Epithelial cell of esophagus (primary cell): ENCODE results near the gene SUGCT.

Source experiments
- DNase-seq: peaks from one replicate; pipeline ENCODE4 v3.0.0; 2010; ENCODE audit warnings: low read depth
- H3K4me3 ChIP-seq: 2 replicates; pipeline ENCODE4 v1.5.1; 2011; ENCODE audit warnings: mild to moderate bottlenecking, low read length, control low read depth
- CTCF ChIP-seq: IDR thresholded peaks from 2 replicates; pipeline ENCODE4 v1.5.1; 2011; ENCODE audit warnings: low read depth, mild to moderate bottlenecking, low read length, control low read depth, inconsistent platforms; ENCODE audit not compliant: insufficient read depth; ENCODE audit errors: missing control alignments

Gene SUGCT

GRCh38 chr7:40706829-40707228 is 572.0 kb downstream of the SUGCT start:
- no peak overlapping the region for H3K4me3 ChIP-seq
- no peak for TF ChIP-seq CTCF
- peak; percentile 61 for DNase-seq

- peak; percentile 86 for DNase-seq
- no peak for TF ChIP-seq CTCF
- no peak overlapping the region for H3K4me3 ChIP-seq
Observed at GRCh38 chr7:40709062-40709964, 574.5 kb downstream of the SUGCT start.

- DNase-seq: peak; percentile 90
- H3K4me3 ChIP-seq: no peak overlapping the region
- no peak for TF ChIP-seq CTCF
Observed at GRCh38 chr7:40711706-40712105, 576.9 kb downstream of the SUGCT start.

GRCh38 chr7:40714363-40715052 is 579.7 kb downstream of the SUGCT start:
- no peak for TF ChIP-seq CTCF
- DNase-seq: no peak

GRCh38 chr7:40715053-40715430 is 580.2 kb downstream of the SUGCT start:
- TF ChIP-seq CTCF: no peak
- H3K4me3 ChIP-seq: no peak overlapping the region
- no peak for DNase-seq

More at GRCh38 chr7:40714363-40715052, 579.7 kb downstream of the SUGCT start:
- H3K4me3 ChIP-seq: no peak overlapping the region

GRCh38 chr7:40716052-40716451 is 581.2 kb downstream of the SUGCT start:
- no peak for TF ChIP-seq CTCF
- DNase-seq: no peak
- no peak overlapping the region for H3K4me3 ChIP-seq
